HepG2 (cell line): Measurements from ENCODE around the gene ZG16. TPM values are rescaled to one million over a fixed set of nuclear protein-coding genes. Genes with fewer than 3 reads are reported as not detected.

ENCODE experiments used
- ARNT2 ChIP-seq: sonication (generic); formaldehyde crosslinking; IDR thresholded peaks from 2 replicates; pipeline ENCODE4 v1.8.0; 2022; ENCODE audit warnings: mild to moderate bottlenecking, low read depth, missing genetic modification reagents, moderate library complexity
- ATF7 ChIP-seq, 2 experiments: fragments of 450-650 bp in 1 of 2; sonication (generic) in 1 of 2; formaldehyde crosslinking in 1 of 2; IDR thresholded peaks; 2 replicates each; pipeline versions ENCODE4 v1.4.0 to v1.6.1; 2016 to 2020; ENCODE audit warnings: antibody characterized with exemption in 1 of 2, mild to moderate bottlenecking in 1 of 2, missing genetic modification reagents in 1 of 2
- BCL6 ChIP-seq: IDR thresholded peaks from 2 replicates; pipeline ENCODE4 v1.6.1; 2016; ENCODE audit warnings: missing genetic modification reagents, missing compliant biosample characterization
- BORCS8-MEF2B ChIP-seq: sonication (generic); formaldehyde crosslinking; IDR thresholded peaks from 2 replicates; pipeline ENCODE4 v1.8.0; 2022; ENCODE audit warnings: mild to moderate bottlenecking, missing genetic modification reagents
- CHD2 ChIP-seq: IDR thresholded peaks from 2 replicates; pipeline ENCODE4 v1.6.1; 2011; ENCODE audit warnings: low read depth, low read length, improper control_type of control experiment
- ERF ChIP-seq: IDR thresholded peaks from 2 replicates; pipeline ENCODE4 v1.6.1; 2018; ENCODE audit warnings: missing biosample characterization, missing genetic modification reagents
- KDM5B ChIP-seq: sonication (generic); formaldehyde crosslinking; IDR thresholded peaks from 2 replicates; pipeline ENCODE4 v1.4.0; 2020; ENCODE audit warnings: missing genetic modification reagents, mild to moderate bottlenecking, borderline replicate concordance
- NR2F6 ChIP-seq, 2 experiments: IDR thresholded peaks; 2 replicates each; pipeline ENCODE4 v1.6.1; 2016; ENCODE audit warnings: antibody characterized with exemption in 1 of 2, mild to moderate bottlenecking in 1 of 2
- REXO4 ChIP-seq: sonication (generic); formaldehyde crosslinking; IDR thresholded peaks from 2 replicates; pipeline ENCODE4 v1.8.0; 2022; ENCODE audit warnings: missing genetic modification reagents, mild to moderate bottlenecking, borderline replicate concordance
- TAF1 ChIP-seq: sonication (generic); formaldehyde crosslinking; IDR thresholded peaks from 2 replicates; pipeline ENCODE4 v1.4.0; 2020; ENCODE audit warnings: missing genetic modification reagents
- ZFP41 ChIP-seq: sonication (generic); formaldehyde crosslinking; IDR thresholded peaks from 2 replicates; pipeline ENCODE4 v1.4.0; 2020; ENCODE audit warnings: mild to moderate bottlenecking, missing genetic modification reagents, borderline replicate concordance
- ZNF562 ChIP-seq: sonication (generic); formaldehyde crosslinking; IDR thresholded peaks from 2 replicates; pipeline ENCODE4 v1.8.0; 2022; ENCODE audit warnings: missing genetic modification reagents, borderline replicate concordance
- ZNF724P ChIP-seq: sonication (generic); formaldehyde crosslinking; IDR thresholded peaks from 2 replicates; pipeline ENCODE4 v1.8.0; 2022; ENCODE audit warnings: missing genetic modification reagents, borderline replicate concordance
- ZSCAN21 ChIP-seq: sonication (generic); formaldehyde crosslinking; IDR thresholded peaks from 2 replicates; pipeline ENCODE4 v1.8.0; 2022; ENCODE audit warnings: mild to moderate bottlenecking, missing genetic modification reagents, moderate library complexity, borderline replicate concordance
- polyA plus RNA-seq, 8 experiments: library from polyadenylated mRNA; depleted of rRNA in 3 of 8; stranded (reverse) in 7 of 8; unstranded in 1 of 8; fragments of >200 nt; fragmentation: Illumina TruSeq in 4 of 8; extraction: Trizol in 4 of 8; gene quantifications; 2 replicates each; pipeline versions ENCODE4 v1.2.1 to v1.2.3, GENCODE V29; 2011 to 2016; ENCODE audit warnings: low read depth in 4 of 8, missing spikeins in 1 of 8, mixed read lengths in 1 of 8; ENCODE audit not compliant: insufficient read depth in 1 of 8
- total RNA-seq, 5 experiments: library from RNA; depleted of rRNA; stranded (reverse); fragments of >200 nt; fragmentation: Illumina TruSeq; extraction: Trizol; gene quantifications; 2 replicates each; pipeline ENCODE4 v1.2.3, GENCODE V29; 2016; ENCODE audit warnings: low read depth in 1 of 5
- TF ChIP-seq, protein P1 (sequence below): sonication (generic); formaldehyde crosslinking; IDR thresholded peaks from 2 replicates; pipeline ENCODE4 v1.4.0; 2020; ENCODE audit warnings: mild to moderate bottlenecking, missing genetic modification reagents
- TF ChIP-seq, protein P2 (sequence below): sonication (generic); formaldehyde crosslinking; IDR thresholded peaks from 2 replicates; pipeline ENCODE4 v1.4.0; 2020; ENCODE audit warnings: missing genetic modification reagents
- TF ChIP-seq, protein P3 (sequence below): sonication (generic); formaldehyde crosslinking; IDR thresholded peaks from 2 replicates; pipeline ENCODE4 v1.9.0; 2021; ENCODE audit warnings: missing genetic modification reagents, mild to moderate bottlenecking, borderline replicate concordance
- TF ChIP-seq, protein P4 (sequence below): sonication (generic); formaldehyde crosslinking; IDR thresholded peaks from 2 replicates; pipeline ENCODE4 v1.4.0; 2020; ENCODE audit warnings: missing genetic modification reagents

Gene ZG16
- total and polyA plus RNA-seq, 2 of the 13 experiments (the other 11 are each of a cell fraction or from before 2014, with no cell fraction given): 0.04 to 0.07 TPM

DNA sequence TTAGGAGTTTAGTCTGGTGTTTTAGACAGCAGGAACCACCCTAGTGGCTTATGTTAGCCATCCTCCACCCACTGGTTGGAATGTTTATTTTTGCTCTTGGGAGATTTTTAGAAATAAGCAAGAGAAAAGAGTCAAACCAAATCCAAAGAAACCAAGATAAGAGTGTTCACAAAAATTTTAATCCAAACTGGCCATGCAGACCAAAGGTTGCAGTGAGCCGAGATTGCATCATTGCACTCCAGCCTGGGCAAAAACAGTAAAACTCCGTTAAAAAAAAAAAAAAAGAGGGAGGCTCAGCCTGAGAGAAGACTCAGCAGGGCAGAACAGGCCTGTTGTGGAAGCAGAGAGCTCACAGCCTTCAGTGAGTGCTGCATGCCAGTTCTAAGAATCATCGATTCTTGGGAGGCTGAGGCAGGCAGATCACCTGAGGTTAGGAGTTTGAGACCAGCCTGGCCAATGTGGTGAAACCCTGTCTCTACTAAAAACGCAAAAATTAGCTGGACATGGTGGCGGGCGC, 20.0 kb upstream of the ZG16 start (continued):
- TF ChIP-seq, protein P1, sequence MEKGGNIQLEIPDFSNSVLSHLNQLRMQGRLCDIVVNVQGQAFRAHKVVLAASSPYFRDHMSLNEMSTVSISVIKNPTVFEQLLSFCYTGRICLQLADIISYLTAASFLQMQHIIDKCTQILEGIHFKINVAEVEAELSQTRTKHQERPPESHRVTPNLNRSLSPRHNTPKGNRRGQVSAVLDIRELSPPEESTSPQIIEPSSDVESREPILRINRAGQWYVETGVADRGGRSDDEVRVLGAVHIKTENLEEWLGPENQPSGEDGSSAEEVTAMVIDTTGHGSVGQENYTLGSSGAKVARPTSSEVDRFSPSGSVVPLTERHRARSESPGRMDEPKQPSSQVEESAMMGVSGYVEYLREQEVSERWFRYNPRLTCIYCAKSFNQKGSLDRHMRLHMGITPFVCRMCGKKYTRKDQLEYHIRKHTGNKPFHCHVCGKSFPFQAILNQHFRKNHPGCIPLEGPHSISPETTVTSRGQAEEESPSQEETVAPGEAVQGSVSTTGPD (CRISPR knock-in tag): peak; percentile 70
- peak; percentile 57 for TF ChIP-seq BCL6
- no peak for TF ChIP-seq REXO4 (CRISPR knock-in tag)
- no peak for TF ChIP-seq ZFP41
- TF ChIP-seq BORCS8-MEF2B (CRISPR knock-in tag): no peak
- peak; percentile 87 for TF ChIP-seq ATF7 (IDR thresholded peaks at IDR 0.05)
- peak; percentile 47; the same call in 1 of the 2 replicates for TF ChIP-seq ATF7 (CRISPR knock-in tag; IDR thresholded peaks at IDR 0.05)
- TF ChIP-seq, protein P2, sequence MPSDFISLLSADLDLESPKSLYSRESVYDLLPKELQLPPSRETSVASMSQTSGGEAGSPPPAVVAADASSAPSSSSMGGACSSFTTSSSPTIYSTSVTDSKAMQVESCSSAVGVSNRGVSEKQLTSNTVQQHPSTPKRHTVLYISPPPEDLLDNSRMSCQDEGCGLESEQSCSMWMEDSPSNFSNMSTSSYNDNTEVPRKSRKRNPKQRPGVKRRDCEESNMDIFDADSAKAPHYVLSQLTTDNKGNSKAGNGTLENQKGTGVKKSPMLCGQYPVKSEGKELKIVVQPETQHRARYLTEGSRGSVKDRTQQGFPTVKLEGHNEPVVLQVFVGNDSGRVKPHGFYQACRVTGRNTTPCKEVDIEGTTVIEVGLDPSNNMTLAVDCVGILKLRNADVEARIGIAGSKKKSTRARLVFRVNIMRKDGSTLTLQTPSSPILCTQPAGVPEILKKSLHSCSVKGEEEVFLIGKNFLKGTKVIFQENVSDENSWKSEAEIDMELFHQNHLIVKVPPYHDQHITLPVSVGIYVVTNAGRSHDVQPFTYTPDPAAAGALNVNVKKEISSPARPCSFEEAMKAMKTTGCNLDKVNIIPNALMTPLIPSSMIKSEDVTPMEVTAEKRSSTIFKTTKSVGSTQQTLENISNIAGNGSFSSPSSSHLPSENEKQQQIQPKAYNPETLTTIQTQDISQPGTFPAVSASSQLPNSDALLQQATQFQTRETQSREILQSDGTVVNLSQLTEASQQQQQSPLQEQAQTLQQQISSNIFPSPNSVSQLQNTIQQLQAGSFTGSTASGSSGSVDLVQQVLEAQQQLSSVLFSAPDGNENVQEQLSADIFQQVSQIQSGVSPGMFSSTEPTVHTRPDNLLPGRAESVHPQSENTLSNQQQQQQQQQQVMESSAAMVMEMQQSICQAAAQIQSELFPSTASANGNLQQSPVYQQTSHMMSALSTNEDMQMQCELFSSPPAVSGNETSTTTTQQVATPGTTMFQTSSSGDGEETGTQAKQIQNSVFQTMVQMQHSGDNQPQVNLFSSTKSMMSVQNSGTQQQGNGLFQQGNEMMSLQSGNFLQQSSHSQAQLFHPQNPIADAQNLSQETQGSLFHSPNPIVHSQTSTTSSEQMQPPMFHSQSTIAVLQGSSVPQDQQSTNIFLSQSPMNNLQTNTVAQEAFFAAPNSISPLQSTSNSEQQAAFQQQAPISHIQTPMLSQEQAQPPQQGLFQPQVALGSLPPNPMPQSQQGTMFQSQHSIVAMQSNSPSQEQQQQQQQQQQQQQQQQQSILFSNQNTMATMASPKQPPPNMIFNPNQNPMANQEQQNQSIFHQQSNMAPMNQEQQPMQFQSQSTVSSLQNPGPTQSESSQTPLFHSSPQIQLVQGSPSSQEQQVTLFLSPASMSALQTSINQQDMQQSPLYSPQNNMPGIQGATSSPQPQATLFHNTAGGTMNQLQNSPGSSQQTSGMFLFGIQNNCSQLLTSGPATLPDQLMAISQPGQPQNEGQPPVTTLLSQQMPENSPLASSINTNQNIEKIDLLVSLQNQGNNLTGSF: no peak
- peak; percentile 26; the same call in 1 of the 2 replicates for TF ChIP-seq TAF1
- TF ChIP-seq, protein P3, sequence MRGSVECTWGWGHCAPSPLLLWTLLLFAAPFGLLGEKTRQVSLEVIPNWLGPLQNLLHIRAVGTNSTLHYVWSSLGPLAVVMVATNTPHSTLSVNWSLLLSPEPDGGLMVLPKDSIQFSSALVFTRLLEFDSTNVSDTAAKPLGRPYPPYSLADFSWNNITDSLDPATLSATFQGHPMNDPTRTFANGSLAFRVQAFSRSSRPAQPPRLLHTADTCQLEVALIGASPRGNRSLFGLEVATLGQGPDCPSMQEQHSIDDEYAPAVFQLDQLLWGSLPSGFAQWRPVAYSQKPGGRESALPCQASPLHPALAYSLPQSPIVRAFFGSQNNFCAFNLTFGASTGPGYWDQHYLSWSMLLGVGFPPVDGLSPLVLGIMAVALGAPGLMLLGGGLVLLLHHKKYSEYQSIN: no peak
- TF ChIP-seq ARNT2 (CRISPR knock-in tag): peak; percentile 31; the same call in 1 of the 2 replicates
- TF ChIP-seq, protein P4, sequence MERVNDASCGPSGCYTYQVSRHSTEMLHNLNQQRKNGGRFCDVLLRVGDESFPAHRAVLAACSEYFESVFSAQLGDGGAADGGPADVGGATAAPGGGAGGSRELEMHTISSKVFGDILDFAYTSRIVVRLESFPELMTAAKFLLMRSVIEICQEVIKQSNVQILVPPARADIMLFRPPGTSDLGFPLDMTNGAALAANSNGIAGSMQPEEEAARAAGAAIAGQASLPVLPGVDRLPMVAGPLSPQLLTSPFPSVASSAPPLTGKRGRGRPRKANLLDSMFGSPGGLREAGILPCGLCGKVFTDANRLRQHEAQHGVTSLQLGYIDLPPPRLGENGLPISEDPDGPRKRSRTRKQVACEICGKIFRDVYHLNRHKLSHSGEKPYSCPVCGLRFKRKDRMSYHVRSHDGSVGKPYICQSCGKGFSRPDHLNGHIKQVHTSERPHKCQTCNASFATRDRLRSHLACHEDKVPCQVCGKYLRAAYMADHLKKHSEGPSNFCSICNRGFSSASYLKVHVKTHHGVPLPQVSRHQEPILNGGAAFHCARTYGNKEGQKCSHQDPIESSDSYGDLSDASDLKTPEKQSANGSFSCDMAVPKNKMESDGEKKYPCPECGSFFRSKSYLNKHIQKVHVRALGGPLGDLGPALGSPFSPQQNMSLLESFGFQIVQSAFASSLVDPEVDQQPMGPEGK (CRISPR knock-in tag): no peak
- no peak for TF ChIP-seq ZSCAN21 (CRISPR knock-in tag)
- TF ChIP-seq KDM5B (CRISPR knock-in tag): peak; percentile 34; the same call in 1 of the 2 replicates
- TF ChIP-seq ZNF562 (CRISPR knock-in tag): no peak
- no peak for TF ChIP-seq ZNF724P (CRISPR knock-in tag)
- TF ChIP-seq NR2F6 (IDR thresholded peaks at IDR 0.05): peak; percentile 40; the same call in 1 of the 2 replicates
- 0 out of 2 replicates have a peak, but pooled peaks have one; percentile 24 for TF ChIP-seq NR2F6 (CRISPR knock-in tag; IDR thresholded peaks at IDR 0.05)
- no peak for TF ChIP-seq CHD2
- TF ChIP-seq ERF (CRISPR knock-in tag): peak; percentile 69
